ENCODE results near the gene FGG. TPM values are rescaled to one million over a fixed set of nuclear protein-coding genes. Genes with fewer than 3 reads are reported as not detected.
A peak's percentile ranks its signal among the peaks of the same experiment; 100 is the strongest.

FGG gene
- total RNA-seq, 1 donor from 2014 or later: 0.26 TPM

GRCh38 chr4:154623995-154624394, 11.5 kb upstream of the FGG start:
- DNase-seq (ENCODE audit: low read depth) (no peak), FAIRE-seq (no peak)
- TF ChIP-seq, protein P1, sequence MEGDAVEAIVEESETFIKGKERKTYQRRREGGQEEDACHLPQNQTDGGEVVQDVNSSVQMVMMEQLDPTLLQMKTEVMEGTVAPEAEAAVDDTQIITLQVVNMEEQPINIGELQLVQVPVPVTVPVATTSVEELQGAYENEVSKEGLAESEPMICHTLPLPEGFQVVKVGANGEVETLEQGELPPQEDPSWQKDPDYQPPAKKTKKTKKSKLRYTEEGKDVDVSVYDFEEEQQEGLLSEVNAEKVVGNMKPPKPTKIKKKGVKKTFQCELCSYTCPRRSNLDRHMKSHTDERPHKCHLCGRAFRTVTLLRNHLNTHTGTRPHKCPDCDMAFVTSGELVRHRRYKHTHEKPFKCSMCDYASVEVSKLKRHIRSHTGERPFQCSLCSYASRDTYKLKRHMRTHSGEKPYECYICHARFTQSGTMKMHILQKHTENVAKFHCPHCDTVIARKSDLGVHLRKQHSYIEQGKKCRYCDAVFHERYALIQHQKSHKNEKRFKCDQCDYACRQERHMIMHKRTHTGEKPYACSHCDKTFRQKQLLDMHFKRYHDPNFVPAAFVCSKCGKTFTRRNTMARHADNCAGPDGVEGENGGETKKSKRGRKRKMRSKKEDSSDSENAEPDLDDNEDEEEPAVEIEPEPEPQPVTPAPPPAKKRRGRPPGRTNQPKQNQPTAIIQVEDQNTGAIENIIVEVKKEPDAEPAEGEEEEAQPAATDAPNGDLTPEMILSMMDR (IDR thresholded peaks at IDR 0.05; ENCODE audit: insufficient read depth, low read length, severe bottlenecking): no peak
- Histone ChIP-seq H3K4me3 (ENCODE audit: low read depth, low read length) (no peak overlapping the region), H3K27me3 (ENCODE audit: control insufficient read depth, insufficient read depth, low read length) (no peaks in the 10 kb centered on the region), H3K36me3 (ENCODE audit: control insufficient read depth, insufficient read depth, low read length) (no peaks in the 10 kb centered on the region)

GRCh38 chr4:154623436-154623835, 11.0 kb upstream of the FGG start:
- FAIRE-seq: no peak
- Histone ChIP-seq H3K27me3 (ENCODE audit: control insufficient read depth, insufficient read depth, low read length) (no peaks in the 10 kb centered on the region), H3K36me3 (ENCODE audit: control insufficient read depth, insufficient read depth, low read length) (no peaks in the 10 kb centered on the region), H3K4me3 (ENCODE audit: low read depth, low read length) (no peak overlapping the region)
- no peak for DNase-seq (ENCODE audit: low read depth)
- TF ChIP-seq, protein P1 (IDR thresholded peaks at IDR 0.05; ENCODE audit: insufficient read depth, low read length, severe bottlenecking): no peak

- DNase-seq (ENCODE audit: low read depth) (peak; percentile 51), FAIRE-seq (no peak)
- TF ChIP-seq, protein P1 (IDR thresholded peaks at IDR 0.05; ENCODE audit: insufficient read depth, low read length, severe bottlenecking): peak; percentile 59
Observed at GRCh38 chr4:154622598-154622997, 10.1 kb upstream of the FGG start.

GRCh38 chr4:154620111-154620510, 7.7 kb upstream of the FGG start:
- Histone ChIP-seq H3K27me3 (ENCODE audit: control insufficient read depth, insufficient read depth, low read length) (no peaks in the 10 kb centered on the region), H3K36me3 (ENCODE audit: control insufficient read depth, insufficient read depth, low read length) (no peaks in the 10 kb centered on the region), H3K4me3 (ENCODE audit: low read depth, low read length) (no peak overlapping the region)
- DNase-seq (ENCODE audit: low read depth) (no peak), FAIRE-seq (peak; percentile 50)
- TF ChIP-seq, protein P1 (IDR thresholded peaks at IDR 0.05; ENCODE audit: insufficient read depth, low read length, severe bottlenecking): no peak

More at GRCh38 chr4:154622598-154622997, 10.1 kb upstream of the FGG start:
- Histone ChIP-seq H3K4me3 (ENCODE audit: low read depth, low read length) (no peak overlapping the region), H3K36me3 (ENCODE audit: control insufficient read depth, insufficient read depth, low read length) (no peaks in the 10 kb centered on the region), H3K27me3 (ENCODE audit: control insufficient read depth, insufficient read depth, low read length) (no peaks in the 10 kb centered on the region)

- Histone ChIP-seq H3K27me3 (ENCODE audit: control insufficient read depth, insufficient read depth, low read length) (no peaks in the 10 kb centered on the region), H3K36me3 (ENCODE audit: control insufficient read depth, insufficient read depth, low read length) (no peaks in the 10 kb centered on the region), H3K4me3 (ENCODE audit: low read depth, low read length) (no peak overlapping the region)
- no peak for FAIRE-seq
- TF ChIP-seq, protein P1 (IDR thresholded peaks at IDR 0.05; ENCODE audit: insufficient read depth, low read length, severe bottlenecking): peak; percentile 73
- DNase-seq (ENCODE audit: low read depth): peak; percentile 58
Observed at GRCh38 chr4:154618708-154619315, 6.4 kb upstream of the FGG start.

- Histone ChIP-seq H3K4me3 (ENCODE audit: low read depth, low read length) (no peak overlapping the region), H3K36me3 (ENCODE audit: control insufficient read depth, insufficient read depth, low read length) (no peaks in the 10 kb centered on the region), H3K27me3 (ENCODE audit: control insufficient read depth, insufficient read depth, low read length) (no peaks in the 10 kb centered on the region)
- no peak for FAIRE-seq
- TF ChIP-seq, protein P1 (IDR thresholded peaks at IDR 0.05; ENCODE audit: insufficient read depth, low read length, severe bottlenecking): no peak
- no peak for DNase-seq (ENCODE audit: low read depth)
Observed at GRCh38 chr4:154617820-154618317, 5.4 kb upstream of the FGG start.
